Pancreas (tissue), 10 donors: ENCODE data around the gene PSENEN. TPM values are rescaled to one million over a fixed set of nuclear protein-coding genes. Genes with fewer than 3 reads are reported as not detected.

Experiments used
- ATAC-seq, 4 donors: fragments of 200-7000 bp; cut with Tn5 transposase; one replicate each; pipeline versions ENCODE4 v1.8.0 to v1.9.1; 2020; ENCODE audit warnings: mild to moderate bottlenecking in 4 of 4, moderate library complexity in 4 of 4
- DNase-seq, 6 donors: peaks; one replicate each; pipeline ENCODE4 v3.0.0-alpha.2; 2020
- FAIRE-seq: peaks from 2 replicates; lab custom pipeline; 2012; peaks lifted over from hg19 to GRCh38; lab: Jason Lieb, UNC
- H3K27ac ChIP-seq, 4 donors: fragments of 200-600 bp; sonication (generic); 1 replicate in 3 of 4; 2 replicates in 1 of 4; pipeline versions ENCODE4 v1.5.0 to v1.8.0; 2020
- H3K27me3 ChIP-seq, 4 donors: fragments of 200-600 bp; one replicate each; pipeline ENCODE4 v1.8.0; 2021
- H3K36me3 ChIP-seq, 3 donors: fragments of 200-600 bp; sonication (generic) in 1 of 3; one replicate each; pipeline versions ENCODE4 v1.5.0 to v1.8.0; 2020 to 2021
- H3K4me1 ChIP-seq, 3 donors: fragments of 200-600 bp; one replicate each; pipeline ENCODE4 v1.8.0; 2021
- H3K4me3 ChIP-seq, 4 donors: fragments of 200-600 bp; sonication (generic) in 2 of 4; one replicate each; pipeline versions ENCODE4 v1.5.0 to v1.8.0; 2020 to 2021
- H3K9me3 ChIP-seq, 4 donors: fragments of 200-600 bp; one replicate each; pipeline ENCODE4 v1.8.0; 2021
- WGBS, 2 donors: extraction: QIAGEN DNeasy Blood & Tissue Kit; methylation state at CpG; one replicate each; pipeline ENCODE4 v1.1.7; 2013; 5-methylcytosine and 5-hydroxymethylcytosine counted together
- intact Hi-C, 3 donors: fragments of 100-400 bp; cut with DNase I; formaldehyde crosslinking; loops; one replicate each; pipeline versions ENCODE4 v1.11.1 to v1.14.2; 2022
- polyA plus RNA-seq, 2 donors: library from polyadenylated mRNA; stranded (reverse); fragments of 200-250 nt; gene quantifications; one replicate each; pipeline ENCODE4 v1.2.3, GENCODE V29; 2013
- total RNA-seq, 6 donors: library from RNA; stranded (reverse); fragmentation: NEBNext Ultra II Directional in 4 of 6; extraction: Animal tissue kit (Norgen Biotek cat#: 25700) in 4 of 6; gene quantifications; one replicate each; pipeline versions ENCODE4 v1.2.1 to v1.2.4, GENCODE V29; 2021 to 2023
- TF ChIP-seq, protein P1 (sequence below), 4 donors: fragments of 200-600 bp; sonication (generic) in 3 of 4; IDR thresholded peaks; one replicate each; pipeline versions ENCODE4 v1.5.0 to v1.8.0; 2021; ENCODE audit warnings: antibody characterized with exemption in 4 of 4
- donor health status: healthy with polysubstance abuse.
- donor health status: DM: no; HTN: no; CAD: no; lungs with moderate emphysema.
- donor health status: DM: no; HTN: no; CAD: no.
- donor health status: control.
- donor health status: control.
- donor health status: Bipolar disorder and iron deficiency.
- donor health status: DM: yes; HTN: yes; CAD: no.
- donor health status: DM: no; HTN: no; CAD: no.
- donor health status: DM: no; HTN: no; CAD: no.
- donor health status: DM: yes; HTN: yes; CAD: no.

Gene PSENEN
- total and polyA plus RNA-seq, 8 donors, result 26.7 to 64.6 (median 36.3) TPM

DNA sequence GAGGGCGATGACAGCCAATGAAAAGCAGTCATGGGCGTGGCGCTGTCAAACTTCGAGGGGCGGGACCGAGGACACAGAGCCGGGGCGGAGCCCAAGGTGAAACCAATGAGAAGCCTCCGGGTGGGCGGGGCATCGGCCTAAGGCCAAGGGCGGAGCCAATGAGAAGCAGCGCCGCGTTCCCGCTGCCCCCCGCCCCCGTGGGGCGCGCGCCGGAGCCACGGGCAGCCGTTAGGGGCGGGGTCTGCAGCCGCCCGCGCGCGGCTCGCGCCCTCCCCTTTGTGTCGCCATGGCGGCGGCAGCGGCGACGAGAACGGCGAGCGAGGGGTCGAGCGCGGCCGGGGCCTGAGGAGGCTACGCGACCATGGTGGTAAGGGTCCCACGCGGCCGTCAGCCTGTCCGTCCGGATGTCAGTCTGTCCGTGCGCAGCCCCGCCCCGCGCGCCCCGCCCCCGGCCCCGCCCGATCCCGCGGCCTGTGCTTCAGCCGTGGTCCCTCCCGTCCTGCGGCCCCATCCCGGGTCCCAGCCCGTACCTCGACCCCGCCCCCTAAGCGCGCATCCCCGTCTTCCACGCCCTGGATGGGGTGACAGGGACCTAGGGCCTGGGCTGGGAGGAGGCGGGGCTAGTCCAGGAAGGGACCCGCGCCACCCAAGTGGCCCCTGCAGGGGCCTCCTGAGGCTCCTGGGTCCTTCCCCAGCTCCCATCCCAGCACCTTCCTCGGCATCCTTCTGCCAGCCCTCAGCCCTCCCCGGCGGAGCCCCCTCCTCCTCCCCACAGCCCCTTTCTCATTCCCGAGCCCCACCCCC, 30.0 kb downstream of the PSENEN start, which contains the start of gene ARHGAP33:
ARHGAP33 (plus strand) TSS at position 267 of the 804 bp plus-strand sequence; CDS start at position 362, 95 bp downstream.
- Histone ChIP-seq H3K4me1 (no peaks in the 10 kb centered on the region), H3K27me3 (no peaks in the 10 kb centered on the region), H3K4me3 (peak within 1 kb of the TSS; percentile 70 to 95 (median 76)), H3K27ac (no peak within 1 kb of the TSS), H3K9me3 (no peaks in the 10 kb centered on the region), H3K36me3 (no peaks in the 10 kb centered on the region)
- TF ChIP-seq, protein P1, sequence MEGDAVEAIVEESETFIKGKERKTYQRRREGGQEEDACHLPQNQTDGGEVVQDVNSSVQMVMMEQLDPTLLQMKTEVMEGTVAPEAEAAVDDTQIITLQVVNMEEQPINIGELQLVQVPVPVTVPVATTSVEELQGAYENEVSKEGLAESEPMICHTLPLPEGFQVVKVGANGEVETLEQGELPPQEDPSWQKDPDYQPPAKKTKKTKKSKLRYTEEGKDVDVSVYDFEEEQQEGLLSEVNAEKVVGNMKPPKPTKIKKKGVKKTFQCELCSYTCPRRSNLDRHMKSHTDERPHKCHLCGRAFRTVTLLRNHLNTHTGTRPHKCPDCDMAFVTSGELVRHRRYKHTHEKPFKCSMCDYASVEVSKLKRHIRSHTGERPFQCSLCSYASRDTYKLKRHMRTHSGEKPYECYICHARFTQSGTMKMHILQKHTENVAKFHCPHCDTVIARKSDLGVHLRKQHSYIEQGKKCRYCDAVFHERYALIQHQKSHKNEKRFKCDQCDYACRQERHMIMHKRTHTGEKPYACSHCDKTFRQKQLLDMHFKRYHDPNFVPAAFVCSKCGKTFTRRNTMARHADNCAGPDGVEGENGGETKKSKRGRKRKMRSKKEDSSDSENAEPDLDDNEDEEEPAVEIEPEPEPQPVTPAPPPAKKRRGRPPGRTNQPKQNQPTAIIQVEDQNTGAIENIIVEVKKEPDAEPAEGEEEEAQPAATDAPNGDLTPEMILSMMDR (IDR thresholded peaks at IDR 0.05), result no peak
- intact Hi-C loops, result no loop called here
- FAIRE-seq (peak; percentile 20), DNase-seq (peak; percentile 99 to 100 (median 100)), ATAC-seq (peak; percentile 99 to 100 (median 99))
- WGBS, 2 donors, result 0 to 1% methylated on average over 29 to 82 of the region's 82 CpGs

DNA sequence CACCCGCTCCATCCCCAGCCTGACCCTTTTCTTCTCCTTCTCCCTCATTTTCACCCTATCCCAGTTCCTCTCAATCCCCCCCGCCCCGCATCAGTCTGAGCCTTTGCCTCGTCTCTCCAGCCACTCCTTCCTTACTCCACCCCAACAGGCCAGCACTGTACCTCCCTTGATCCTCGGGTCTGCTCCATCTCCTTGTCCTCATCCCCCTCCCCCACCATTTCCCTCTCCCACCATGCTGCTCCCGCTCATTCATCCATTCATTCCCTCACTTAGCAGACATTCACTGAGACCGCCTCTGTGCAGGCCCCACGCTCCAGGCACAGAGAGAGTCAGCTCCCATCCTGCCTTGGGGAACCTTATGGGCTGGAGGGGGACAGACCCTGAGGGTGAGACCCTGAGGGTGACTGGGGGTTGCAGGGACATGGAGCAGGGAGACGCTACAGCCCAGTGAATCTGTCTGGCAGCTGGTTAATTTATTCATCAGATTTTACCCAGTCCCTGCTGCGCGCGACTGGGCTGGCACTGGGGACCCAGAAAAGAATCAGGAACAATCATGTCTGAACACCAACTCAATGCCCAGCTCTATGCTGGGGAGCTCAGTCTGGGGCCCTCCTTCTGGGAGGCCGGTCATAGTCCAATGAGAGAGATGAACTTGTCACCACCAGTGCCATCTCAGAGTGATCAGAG, 30.8 kb downstream of the PSENEN start:
- intact Hi-C loops, result no loop called here
- TF ChIP-seq, protein P1 (IDR thresholded peaks at IDR 0.05), result no peak
- ATAC-seq, result no peak

DNA sequence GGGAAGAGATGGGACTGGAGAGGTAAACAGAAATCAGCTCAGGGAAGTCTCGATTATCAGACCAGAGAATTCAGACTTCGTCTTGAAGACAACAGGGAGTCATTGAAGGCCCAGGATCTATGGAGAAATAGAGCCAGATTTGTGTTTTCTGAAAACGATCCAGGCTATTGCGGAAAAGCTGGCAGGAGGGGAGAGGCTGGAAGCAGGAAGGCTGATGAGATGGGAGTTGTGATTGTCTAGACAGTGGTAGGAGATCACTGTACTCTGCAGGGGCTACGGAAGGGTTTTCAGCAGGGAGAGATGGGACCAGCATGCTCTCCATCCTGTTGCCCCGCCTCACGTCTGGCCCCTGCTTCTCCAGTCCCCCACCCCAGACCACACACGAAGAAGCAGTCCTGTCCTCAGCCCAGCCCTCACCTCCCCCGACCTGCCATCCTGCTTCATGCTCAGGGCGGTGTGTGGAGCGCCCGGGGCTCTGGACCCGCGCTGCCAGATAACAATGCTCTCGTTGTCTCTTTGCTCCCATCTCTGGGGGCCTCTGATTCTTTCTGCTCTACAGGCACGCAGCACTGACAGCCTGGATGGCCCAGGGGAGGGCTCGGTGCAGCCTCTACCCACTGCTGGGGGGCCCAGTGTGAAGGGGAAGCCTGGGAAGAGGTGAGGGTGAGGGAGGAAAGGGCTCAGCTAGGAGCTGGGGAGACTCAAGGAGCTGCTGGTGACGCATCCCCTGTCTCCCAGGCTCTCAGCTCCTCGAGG, 31.8 kb downstream of the PSENEN start:
- intact Hi-C loops, result no loop called here
- FAIRE-seq, result no peak

More for the DNA sequence above, 30.8 kb downstream of the PSENEN start:
- WGBS, 2 donors, result 63 to 74% methylated on average over 12 to 13 of the region's 13 CpGs
- Histone ChIP-seq H3K4me3 (peak overlapping the region in 2 of 4 donors; percentile 70 to 80), H3K36me3 (no peaks in the 10 kb centered on the region), H3K4me1 (no peaks in the 10 kb centered on the region), H3K27me3 (no peaks in the 10 kb centered on the region), H3K27ac (no peak overlapping the region), H3K9me3 (no peaks in the 10 kb centered on the region)
- no peak for DNase-seq
- no peak for FAIRE-seq

DNA sequence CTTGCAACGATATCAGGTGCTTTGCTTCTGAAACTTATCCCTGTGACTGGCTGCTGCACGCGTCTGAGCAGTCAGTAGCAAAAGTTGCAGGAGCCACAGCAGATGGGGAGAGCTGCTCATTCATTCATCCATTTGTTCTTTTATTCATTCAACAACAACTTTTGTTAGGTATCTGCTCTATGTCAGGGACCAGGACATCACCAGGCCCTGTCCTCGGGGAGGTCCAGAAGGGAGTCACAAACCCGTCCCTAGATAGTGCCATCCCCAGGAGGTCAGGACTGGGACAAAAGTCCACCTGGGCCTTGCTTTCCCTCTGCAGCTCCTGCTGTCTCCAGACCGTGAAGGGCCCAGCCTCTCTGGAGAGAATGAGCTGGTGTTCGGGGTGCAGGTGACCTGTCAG, 32.5 kb downstream of the PSENEN start:
- DNase-seq (no peak), FAIRE-seq (no peak), ATAC-seq (no peak)
- TF ChIP-seq, protein P1 (IDR thresholded peaks at IDR 0.05), result no peak
- no peaks in the 10 kb centered on the region for H3K27me3 ChIP-seq
- no peaks in the 10 kb centered on the region for H3K9me3 ChIP-seq
- intact Hi-C loops, result no loop called here
- H3K36me3 ChIP-seq, result no peaks in the 10 kb centered on the region
- H3K27ac ChIP-seq, result no peak overlapping the region
- 87 to 94% methylated on average over 7 of the region's 7 CpGs for WGBS, 2 donors
- H3K4me1 ChIP-seq, result no peaks in the 10 kb centered on the region
- H3K4me3 ChIP-seq, result no peak overlapping the region

More for the DNA sequence above, 31.8 kb downstream of the PSENEN start:
- Histone ChIP-seq H3K36me3 (no peaks in the 10 kb centered on the region), H3K9me3 (no peaks in the 10 kb centered on the region), H3K27ac (no peak overlapping the region), H3K4me3 (no peak overlapping the region), H3K4me1 (no peaks in the 10 kb centered on the region), H3K27me3 (no peaks in the 10 kb centered on the region)
- TF ChIP-seq, protein P1 (IDR thresholded peaks at IDR 0.05), result no peak
- ATAC-seq (no peak), DNase-seq (peak in 1 of 6 donors; percentile 42)
- 76 to 81% methylated on average over 18 to 19 of the region's 19 CpGs for WGBS, 2 donors
